ENCODE results near the gene TSC22D2.

TSC22D2 gene

GRCh38 chr3:150446470-150446977, 38.4 kb downstream of the TSC22D2 start:
- H3K4me3 ChIP-seq (ENCODE audit: low read depth, low read length) = no peak overlapping the region
- no peak for DNase-seq (ENCODE audit: low read depth)
- TF ChIP-seq CTCF (IDR thresholded peaks at IDR 0.05; ENCODE audit: insufficient read depth, low read depth, low read length, missing control alignments) = no peak

- DNase-seq (ENCODE audit: low read depth) = no peak
- H3K4me3 ChIP-seq (ENCODE audit: low read depth, low read length) = no peak overlapping the region
- no peak for TF ChIP-seq CTCF (IDR thresholded peaks at IDR 0.05; ENCODE audit: insufficient read depth, low read depth, low read length, missing control alignments)
Observed at GRCh38 chr3:150447084-150447483, 39.0 kb downstream of the TSC22D2 start.

GRCh38 chr3:150447631-150448465, 39.8 kb downstream of the TSC22D2 start:
- TF ChIP-seq CTCF (IDR thresholded peaks at IDR 0.05; ENCODE audit: insufficient read depth, low read depth, low read length, missing control alignments) = no peak
- DNase-seq (ENCODE audit: low read depth) = no peak
- no peak overlapping the region for H3K4me3 ChIP-seq (ENCODE audit: low read depth, low read length)

GRCh38 chr3:150449169-150449721, 41.1 kb downstream of the TSC22D2 start:
- no peak overlapping the region for H3K4me3 ChIP-seq (ENCODE audit: low read depth, low read length)
- TF ChIP-seq CTCF (IDR thresholded peaks at IDR 0.05; ENCODE audit: insufficient read depth, low read depth, low read length, missing control alignments) = no peak
- DNase-seq (ENCODE audit: low read depth) = no peak

- no peak for TF ChIP-seq CTCF (IDR thresholded peaks at IDR 0.05; ENCODE audit: insufficient read depth, low read depth, low read length, missing control alignments)
- H3K4me3 ChIP-seq (ENCODE audit: low read depth, low read length) = no peak overlapping the region
- no peak for DNase-seq (ENCODE audit: low read depth)
Observed at GRCh38 chr3:150450916-150451315, 42.8 kb downstream of the TSC22D2 start.

- no peak for DNase-seq (ENCODE audit: low read depth)
- no peak for TF ChIP-seq CTCF (IDR thresholded peaks at IDR 0.05; ENCODE audit: insufficient read depth, low read depth, low read length, missing control alignments)
- no peak overlapping the region for H3K4me3 ChIP-seq (ENCODE audit: low read depth, low read length)
Observed at GRCh38 chr3:150451329-150452048, 43.4 kb downstream of the TSC22D2 start.

All from GM12865 (cell line).